Effector CD8-positive, alpha-beta T cell (primary cell): ENCODE measurements around the gene UBE2E2.

Source experiments
- DNase-seq: peaks from one replicate; lab custom pipeline; 2025; lab: John Stamatoyannopoulos, UW

Gene UBE2E2

GRCh38 chr3:23480329-23480714, 277.2 kb downstream of the UBE2E2 start:
- DNase-seq: no peak

DNA sequence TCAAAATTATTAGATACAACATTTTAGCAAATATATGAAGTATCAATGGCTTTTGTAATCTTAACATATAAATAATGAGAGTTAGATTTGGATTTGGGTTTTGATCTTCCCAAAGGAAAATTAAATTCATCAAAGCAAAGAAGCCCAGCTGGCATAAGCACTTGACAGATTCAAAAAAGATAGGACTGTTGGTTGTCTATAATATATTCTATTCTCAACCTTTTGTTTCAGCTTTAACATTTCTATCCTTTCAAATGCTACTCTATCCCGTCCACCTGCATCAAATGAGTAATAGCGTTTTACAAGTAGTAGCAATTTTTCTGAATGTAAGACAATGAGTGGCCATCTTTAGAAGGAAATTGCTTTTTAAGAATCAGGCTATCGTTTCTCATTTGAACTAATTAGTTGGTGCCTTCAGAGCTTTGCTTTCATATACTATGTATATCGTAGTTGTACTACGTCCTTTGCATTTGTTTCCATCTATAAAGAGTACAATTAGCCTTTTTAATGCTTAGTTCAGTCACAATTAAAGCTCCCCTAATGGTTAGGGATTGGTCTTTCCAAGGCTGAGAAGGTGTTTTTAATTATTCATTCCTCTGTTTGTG, 278.0 kb downstream of the UBE2E2 start:
- DNase-seq: no peak

DNA sequence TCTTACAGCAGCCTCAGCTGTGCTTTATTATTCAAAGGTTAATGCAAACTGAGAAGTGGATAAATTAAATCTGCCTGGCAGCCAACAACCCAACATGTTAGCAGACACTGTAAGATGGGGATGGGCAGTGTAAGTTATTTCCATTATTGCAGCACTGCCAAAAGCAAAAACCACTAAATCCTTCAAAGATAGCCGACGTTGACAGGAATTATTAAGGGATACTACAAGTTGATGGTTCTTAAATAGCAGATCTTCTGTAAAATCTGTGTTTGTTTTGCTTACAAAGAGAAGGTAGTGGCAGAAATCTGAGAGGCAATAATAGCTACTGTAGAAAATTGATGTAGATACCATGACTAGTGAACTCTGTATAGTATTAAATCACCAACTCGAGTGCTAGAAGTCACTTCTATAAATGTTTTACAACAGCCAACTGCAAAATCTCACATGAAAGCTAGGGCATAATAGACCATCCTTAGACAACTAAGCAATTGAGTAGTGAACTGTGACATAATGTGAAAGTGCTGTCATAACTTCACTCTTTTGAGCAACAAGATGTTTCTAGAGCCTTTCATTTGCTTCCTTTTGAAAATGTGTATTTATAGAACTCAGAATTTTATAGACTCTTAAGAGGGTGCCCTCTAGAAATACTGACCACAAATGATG, 278.6 kb downstream of the UBE2E2 start:
- no peak for DNase-seq

- DNase-seq: no peak
These were observed 281.3 kb downstream of the UBE2E2 start for GRCh38 chr3:23484386-23484785.

DNA sequence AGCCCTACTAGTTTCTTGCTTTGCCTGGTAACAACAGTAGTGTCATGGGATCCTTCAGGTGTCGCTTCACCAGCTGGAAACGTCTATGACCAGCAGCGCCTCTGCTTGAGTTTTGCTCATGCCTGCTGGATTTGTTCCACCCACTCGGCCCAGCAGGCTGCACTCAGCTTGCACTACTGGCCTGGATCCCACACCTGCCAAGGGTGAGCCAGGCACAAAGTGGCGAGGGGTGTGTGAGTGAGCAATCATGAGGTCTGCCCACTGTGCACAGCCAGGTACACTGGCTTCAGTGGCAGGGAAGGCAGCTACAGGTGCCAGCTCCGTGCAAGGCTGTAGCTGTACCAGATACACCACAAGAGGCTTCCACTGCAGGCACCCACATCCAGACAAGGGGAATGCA, 282.8 kb downstream of the UBE2E2 start:
- no peak for DNase-seq

DNA sequence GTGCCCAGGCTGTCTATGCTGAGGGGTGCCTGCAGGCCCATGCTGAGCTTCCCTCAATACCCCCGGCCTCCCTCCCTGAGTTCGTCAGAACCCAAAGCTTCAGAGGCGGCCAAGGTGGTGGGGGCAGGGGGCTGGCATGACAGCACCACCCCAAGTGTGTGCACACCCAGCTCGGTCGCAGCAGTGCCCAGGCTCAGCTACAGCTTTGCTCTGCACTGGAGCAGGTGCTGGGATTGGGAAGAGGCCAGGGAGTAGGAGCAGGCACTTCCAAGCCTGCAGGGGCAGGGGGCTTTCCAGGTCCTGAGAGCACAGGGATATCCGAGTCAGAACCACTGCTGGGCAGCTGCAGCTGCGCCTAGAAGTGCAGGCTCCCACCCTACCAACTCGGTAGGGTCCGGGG, 283.9 kb downstream of the UBE2E2 start:
- no peak for DNase-seq

DNA sequence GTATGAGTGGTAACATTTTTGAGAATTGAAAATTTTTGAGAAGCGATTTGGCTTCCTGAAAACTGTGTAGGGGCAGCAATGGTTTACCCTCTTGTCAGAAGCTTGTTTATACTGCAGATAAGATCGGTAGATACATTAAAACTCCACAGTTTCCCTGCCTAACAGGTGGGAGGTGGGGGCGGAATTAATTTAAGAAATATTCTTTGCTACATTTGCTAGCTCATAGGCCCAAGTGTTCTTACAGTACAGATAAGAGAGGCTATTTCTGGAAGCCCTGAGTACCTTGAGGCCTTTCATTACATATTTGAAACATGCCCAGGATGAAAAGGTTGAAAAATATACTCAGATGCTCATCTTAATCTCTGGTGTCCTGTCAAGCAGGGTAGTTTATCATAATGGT, 285.5 kb downstream of the UBE2E2 start:
- DNase-seq: no peak

DNA sequence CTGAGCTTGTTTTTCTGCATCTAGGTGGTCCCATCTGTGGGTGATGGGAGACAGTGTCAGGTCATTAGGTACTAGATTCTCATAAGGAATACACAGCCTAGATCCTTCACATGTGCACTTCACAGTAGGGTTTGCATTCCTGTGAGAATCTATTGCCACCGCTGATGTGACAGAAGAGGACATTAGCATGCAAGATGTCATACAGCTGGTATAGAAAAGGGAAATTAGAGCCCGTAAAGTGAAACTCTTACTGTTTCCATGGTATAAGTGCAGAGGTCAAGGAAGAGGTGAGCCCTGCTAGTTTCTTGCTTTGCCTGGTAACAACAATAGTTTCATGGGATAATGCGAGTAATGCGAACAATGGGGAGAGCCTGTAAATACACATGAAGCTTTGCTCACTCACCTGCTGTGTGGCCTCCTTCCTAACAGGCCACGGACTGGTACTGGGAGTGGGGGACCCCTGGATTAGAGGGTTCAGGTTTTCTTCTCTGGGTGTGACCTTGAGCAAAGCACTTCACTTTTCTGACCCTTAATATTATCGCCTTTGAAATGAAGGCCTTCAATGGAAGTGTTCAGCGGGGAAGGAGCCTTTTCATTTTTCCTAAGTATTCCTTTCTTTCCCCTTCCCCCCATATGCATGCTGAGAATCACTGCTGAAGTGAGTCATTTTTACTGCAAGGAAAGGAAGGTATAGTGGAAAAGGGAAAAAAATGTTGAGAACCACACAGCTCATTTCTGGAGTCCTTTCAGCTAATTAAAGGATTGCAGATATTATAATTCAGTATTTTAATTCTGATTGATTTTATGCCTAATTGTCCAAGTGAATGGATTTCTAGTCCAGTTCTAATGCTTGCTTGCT, 286.4 kb downstream of the UBE2E2 start:
- no peak for DNase-seq

GRCh38 chr3:23490459-23490858, 287.3 kb downstream of the UBE2E2 start:
- no peak for DNase-seq

DNA sequence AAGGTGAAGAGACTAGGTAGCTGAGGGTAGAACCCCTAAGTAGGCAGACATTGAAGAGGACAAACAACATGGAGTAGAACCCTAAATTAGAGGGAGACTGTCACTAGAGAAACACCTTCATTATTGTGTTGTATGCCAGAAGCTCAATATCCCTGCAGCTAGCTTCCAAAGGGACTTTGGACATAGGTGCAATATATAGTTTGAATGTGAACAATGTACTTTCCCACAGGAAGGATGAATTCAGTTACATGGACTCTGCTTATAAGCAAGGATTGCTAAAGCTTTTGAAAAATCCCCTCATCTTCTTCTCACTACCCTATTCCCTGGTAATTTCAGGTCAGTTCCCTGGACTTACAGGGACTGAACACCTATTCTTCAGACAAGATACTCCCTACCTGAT, 288.9 kb downstream of the UBE2E2 start:
- no peak for DNase-seq

DNA sequence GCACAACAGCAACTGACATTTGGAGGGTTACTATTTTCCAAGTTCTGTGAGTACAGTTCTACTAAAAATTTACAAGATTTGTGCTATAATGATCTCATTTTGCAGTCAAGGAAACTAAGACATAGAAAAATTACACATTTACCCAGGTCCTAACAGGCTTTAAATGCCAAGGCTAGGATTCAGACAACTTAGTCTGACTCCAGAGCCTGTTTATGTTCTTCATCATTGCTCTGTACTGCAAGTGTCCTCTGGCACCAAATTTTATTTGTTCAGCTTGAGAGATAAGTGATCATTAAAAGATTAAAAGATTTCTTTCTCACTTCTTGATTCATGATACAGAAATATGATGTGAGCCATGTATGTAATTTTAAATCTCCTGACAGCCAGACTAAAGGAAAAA, 290.8 kb downstream of the UBE2E2 start:
- DNase-seq: no peak

- DNase-seq: no peak
These were observed 291.8 kb downstream of the UBE2E2 start for GRCh38 chr3:23494967-23495366.

- DNase-seq: no peak
These were observed 292.4 kb downstream of the UBE2E2 start for GRCh38 chr3:23495507-23495906.

GRCh38 chr3:23496165-23496564, 293.0 kb downstream of the UBE2E2 start:
- no peak for DNase-seq

DNA sequence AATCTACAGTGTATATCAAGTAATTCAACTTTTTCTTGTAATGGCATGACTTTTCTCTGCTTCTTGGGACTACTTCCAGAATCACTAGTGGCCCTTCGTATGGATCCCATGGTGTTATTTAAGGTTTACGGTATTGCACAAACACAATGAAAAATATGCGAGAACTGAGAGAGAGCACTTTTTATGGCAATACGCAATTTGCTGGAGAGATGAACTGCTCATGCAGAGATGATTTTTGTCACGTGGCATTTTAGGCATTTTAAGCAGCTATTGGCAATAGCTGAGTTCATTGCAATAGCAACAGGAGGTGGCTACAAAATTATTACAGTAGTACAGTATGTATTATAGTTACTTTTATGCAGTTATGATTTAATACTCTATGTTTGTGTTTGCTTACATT, 294.0 kb downstream of the UBE2E2 start:
- DNase-seq: no peak

- DNase-seq: no peak
These were observed 298.2 kb downstream of the UBE2E2 start for GRCh38 chr3:23501201-23501802.

DNA sequence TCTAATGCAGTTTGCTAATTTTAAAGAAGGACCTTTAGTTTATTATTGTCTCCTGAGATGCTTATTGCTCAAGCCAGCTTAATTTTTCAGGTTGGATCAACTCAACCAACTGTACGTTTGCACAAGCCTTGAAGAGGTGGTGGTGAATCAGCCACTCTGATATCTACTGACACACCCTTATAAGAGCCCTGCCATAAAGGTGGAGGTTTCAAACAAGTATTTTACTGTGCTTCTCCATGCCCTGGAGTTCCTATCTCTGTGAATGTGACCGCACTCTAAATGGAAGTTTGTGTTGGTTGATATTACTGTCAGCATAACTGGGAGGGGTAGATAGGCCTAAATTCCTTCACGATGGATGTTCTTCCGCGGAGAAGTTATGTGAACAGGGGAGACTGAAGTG, 305.3 kb downstream of the UBE2E2 start:
- no peak for DNase-seq

DNA sequence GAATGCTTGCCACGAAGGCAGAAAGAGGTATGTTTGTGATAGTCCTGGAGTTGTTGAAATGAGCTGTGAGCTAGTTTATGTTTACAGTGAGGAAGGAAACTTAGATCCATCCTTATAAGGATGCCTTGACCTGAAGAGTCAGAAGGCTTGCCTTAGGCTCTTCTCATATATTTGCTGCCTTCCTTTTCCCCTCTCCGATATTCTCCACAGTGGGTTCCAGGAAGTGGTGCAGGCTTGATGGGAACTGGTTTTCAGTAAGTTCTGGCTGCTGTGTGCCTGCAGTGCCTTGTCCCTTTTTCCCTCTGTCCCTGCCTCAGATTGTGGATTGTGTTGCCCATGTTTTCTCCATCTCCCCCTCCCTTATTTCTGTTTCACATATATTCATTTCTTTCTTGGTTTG, 315.3 kb downstream of the UBE2E2 start:
- DNase-seq: no peak

DNA sequence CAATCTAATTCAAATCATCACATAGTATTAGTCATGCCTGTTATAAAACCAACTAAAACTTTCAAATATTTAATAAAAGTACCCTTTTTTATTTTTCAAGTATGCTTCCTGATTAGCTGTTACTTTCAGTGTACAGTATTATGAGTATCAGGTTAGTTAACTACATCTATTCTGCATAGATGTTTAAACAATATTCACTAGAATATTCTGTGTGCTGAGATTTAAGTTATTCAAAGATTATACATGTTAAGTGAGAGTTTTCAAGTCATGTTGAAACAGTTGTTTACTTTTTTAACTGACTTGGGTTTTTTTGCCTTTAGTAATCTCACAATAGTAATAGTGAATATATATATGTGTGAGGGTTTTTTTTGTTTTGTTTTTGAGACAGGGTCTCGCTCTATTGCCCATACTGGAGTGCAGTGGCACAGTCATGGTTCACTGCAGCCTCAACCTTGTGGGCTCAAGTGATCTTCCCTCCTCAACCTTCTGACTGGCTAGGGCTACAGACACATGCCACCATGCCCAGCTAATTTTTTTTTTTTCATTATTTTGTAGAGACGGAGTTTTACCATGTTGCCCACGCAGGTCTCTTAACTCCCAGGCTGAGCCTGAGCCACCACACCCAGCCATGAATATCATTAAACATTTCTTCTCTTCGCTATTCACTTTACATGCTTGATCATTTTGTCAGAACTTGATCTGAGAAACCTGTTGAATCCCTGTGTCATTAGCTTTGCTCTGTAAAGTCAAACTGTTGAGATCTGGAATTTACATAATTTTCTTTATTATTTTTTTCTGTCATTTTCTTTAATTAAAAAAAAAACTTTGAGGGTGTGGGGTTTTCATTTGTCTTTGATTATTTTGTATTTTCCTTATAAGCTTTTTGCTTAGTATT, 316.4 kb downstream of the UBE2E2 start:
- no peak for DNase-seq

DNA sequence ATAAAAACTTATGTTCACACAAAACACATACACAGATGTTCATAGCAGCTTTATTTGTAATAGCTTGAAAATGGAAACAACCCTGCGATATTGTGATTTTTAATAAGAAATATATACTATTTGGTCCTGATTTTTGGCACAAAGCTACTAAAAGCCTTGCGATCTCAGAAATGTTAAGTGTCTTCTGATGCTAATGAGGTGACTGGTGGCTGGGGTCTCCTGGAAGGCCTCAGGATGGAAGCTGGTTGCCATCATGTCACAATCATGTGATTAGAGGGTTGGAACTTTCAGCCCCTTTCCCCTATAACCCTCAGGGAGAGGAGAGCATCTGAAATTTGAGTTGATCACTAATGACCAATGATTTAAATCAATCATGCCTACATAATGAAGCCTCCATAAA, 324.2 kb downstream of the UBE2E2 start:
- DNase-seq: no peak

DNA sequence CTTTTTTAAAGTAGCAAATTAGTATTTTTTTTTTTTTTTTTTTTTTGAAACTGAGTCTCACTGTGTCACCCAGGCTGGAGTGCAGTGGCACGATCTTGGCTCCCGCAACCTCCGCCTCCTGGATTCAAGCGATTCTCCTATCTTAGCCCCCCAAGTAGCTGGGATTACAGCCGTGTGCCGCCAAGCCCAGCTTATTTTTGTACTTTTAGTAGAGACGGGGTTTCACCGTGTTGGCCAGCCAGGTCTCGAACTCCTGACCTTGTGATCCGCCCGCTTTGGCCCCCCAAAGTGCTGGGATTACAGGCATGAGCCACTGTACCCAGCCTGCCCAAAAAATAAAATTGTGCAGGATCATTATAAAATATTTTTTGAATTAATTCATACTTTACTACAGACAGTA, 330.5 kb downstream of the UBE2E2 start:
- DNase-seq: no peak

DNA sequence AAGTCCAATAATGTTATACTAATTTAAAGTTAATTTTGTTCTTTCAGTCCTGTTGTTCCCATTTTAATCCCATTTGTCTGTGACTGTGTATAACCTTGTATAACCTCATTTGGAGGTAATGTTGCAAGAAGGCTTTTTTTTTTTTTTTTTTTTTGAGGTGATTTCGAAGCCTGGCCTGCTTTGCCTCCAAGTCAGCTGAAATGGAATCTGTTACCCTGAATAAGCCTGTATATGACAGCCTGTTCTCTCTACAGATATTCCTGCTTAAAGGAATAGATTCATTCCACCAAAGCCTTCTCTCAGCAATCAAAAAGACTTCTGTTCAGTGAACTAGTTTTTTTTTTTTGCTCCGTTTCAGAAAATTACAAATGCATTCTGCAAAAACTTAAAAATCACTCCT, 330.9 kb downstream of the UBE2E2 start:
- no peak for DNase-seq
